H9 (cell line): Measurements from ENCODE around the gene FAM53B. TPM values are rescaled to one million over a fixed set of nuclear protein-coding genes. Genes with fewer than 3 reads are reported as not detected.

Source experiments
- DNase-seq: peaks from one replicate; pipeline ENCODE4 v3.0.0-alpha.2; 2017
- H2AFZ ChIP-seq: one replicate; pipeline ENCODE4 v1.6.1; 2013; ENCODE audit warnings: mild to moderate bottlenecking, low read length, control low read depth, moderate library complexity
- H2AK5ac ChIP-seq: 2 replicates; pipeline ENCODE4 v1.6.1; 2013; ENCODE audit warnings: low read length, control low read depth, mixed read lengths; ENCODE audit not compliant: insufficient read length
- H2BK120ac ChIP-seq: one replicate; pipeline ENCODE4 v1.6.1; 2013; ENCODE audit warnings: low read depth, mild to moderate bottlenecking, low read length, control low read depth, inconsistent platforms; ENCODE audit not compliant: poor library complexity, severe bottlenecking
- H2BK12ac ChIP-seq: 2 replicates; pipeline ENCODE4 v1.6.1; 2013; ENCODE audit warnings: low read length, control low read depth, mixed read lengths, low read depth; ENCODE audit not compliant: insufficient read length
- H2BK15ac ChIP-seq: 2 replicates; pipeline ENCODE4 v1.6.1; 2013; ENCODE audit warnings: low read depth, low read length, control low read depth
- H2BK20ac ChIP-seq: one replicate; pipeline ENCODE4 v1.6.1; 2013; ENCODE audit warnings: low read depth, mild to moderate bottlenecking, low read length, control low read depth, inconsistent platforms; ENCODE audit not compliant: poor library complexity, severe bottlenecking
- H2BK5ac ChIP-seq: 2 replicates; pipeline ENCODE4 v1.6.1; 2013; ENCODE audit warnings: low read length, control low read depth, mixed read lengths; ENCODE audit not compliant: insufficient read length
- H3K14ac ChIP-seq: 2 replicates; pipeline ENCODE4 v1.6.1; 2013; ENCODE audit warnings: low read length, control low read depth; ENCODE audit not compliant: insufficient read depth
- H3K18ac ChIP-seq: 2 replicates; pipeline ENCODE4 v1.6.1; 2013; ENCODE audit warnings: low read depth, mild to moderate bottlenecking, mixed read lengths, low read length, control low read depth; ENCODE audit not compliant: insufficient read length
- H3K23ac ChIP-seq: 2 replicates; pipeline ENCODE4 v1.6.1; 2013; ENCODE audit warnings: low read length, control low read depth, mixed read lengths, low read depth; ENCODE audit not compliant: insufficient read length
- H3K23me2 ChIP-seq: 2 replicates; pipeline ENCODE4 v1.6.1; 2013; ENCODE audit warnings: low read depth, mild to moderate bottlenecking, mixed read lengths, low read length, control low read depth; ENCODE audit not compliant: insufficient read length, poor library complexity, severe bottlenecking
- H3K27ac ChIP-seq: 2 replicates; pipeline ENCODE4 v1.5.1; 2013; ENCODE audit warnings: low read length, control low read depth, mixed read lengths, low read depth; ENCODE audit not compliant: insufficient read length
- H3K27me3 ChIP-seq: 2 replicates; pipeline ENCODE4 v1.6.1; 2013; ENCODE audit warnings: low read length, control low read depth, inconsistent platforms; ENCODE audit not compliant: insufficient read depth
- H3K4ac ChIP-seq: 2 replicates; pipeline ENCODE4 v1.6.1; 2013; ENCODE audit warnings: low read depth, mild to moderate bottlenecking, control low read depth, inconsistent platforms, low read length, moderate library complexity
- H3K4me1 ChIP-seq: 2 replicates; pipeline ENCODE4 v1.6.1; 2013; ENCODE audit warnings: low read length, control low read depth, inconsistent platforms; ENCODE audit not compliant: insufficient read depth
- H3K4me2 ChIP-seq: 2 replicates; pipeline ENCODE4 v1.6.1; 2013; ENCODE audit warnings: low read length, control low read depth, mixed read lengths; ENCODE audit not compliant: insufficient read length, insufficient read depth
- H3K56ac ChIP-seq: 2 replicates; pipeline ENCODE4 v1.6.1; 2013; ENCODE audit warnings: low read depth, mild to moderate bottlenecking, mixed read lengths, low read length, control low read depth; ENCODE audit not compliant: insufficient read length
- H3K79me1 ChIP-seq: 2 replicates; pipeline ENCODE4 v1.6.1; 2013; ENCODE audit warnings: low read depth, mild to moderate bottlenecking, moderate library complexity, low read length, control low read depth, inconsistent platforms; ENCODE audit not compliant: insufficient read depth, poor library complexity, severe bottlenecking
- H3K79me2 ChIP-seq: 2 replicates; pipeline ENCODE4 v1.6.1; 2013; ENCODE audit warnings: low read length, control low read depth, inconsistent platforms; ENCODE audit not compliant: insufficient read depth
- H3K9ac ChIP-seq: 2 replicates; pipeline ENCODE4 v1.6.1; 2013; ENCODE audit warnings: low read length, control low read depth, mixed read lengths; ENCODE audit not compliant: insufficient read length; ENCODE audit errors: extremely low read depth
- H3K9me3 ChIP-seq: one replicate; pipeline ENCODE4 v1.6.1; 2013; ENCODE audit warnings: low read depth, low read length, inconsistent platforms; ENCODE audit not compliant: control insufficient read depth
- H3T11ph ChIP-seq: one replicate; pipeline ENCODE4 v1.6.1; 2013; ENCODE audit warnings: mild to moderate bottlenecking, low read length, control low read depth, inconsistent platforms
- H4K20me1 ChIP-seq: one replicate; pipeline ENCODE4 v1.6.1; 2013; ENCODE audit not compliant: control insufficient read depth, insufficient read length, insufficient read depth
- H4K5ac ChIP-seq: 2 replicates; pipeline ENCODE4 v1.6.1; 2013; ENCODE audit warnings: low read depth, mild to moderate bottlenecking, mixed read lengths, low read length, control low read depth; ENCODE audit not compliant: insufficient read length
- H4K8ac ChIP-seq: replicated peaks from 2 replicates; pipeline ENCODE4 v1.6.1; 2013; ENCODE audit warnings: low read length, control low read depth, mixed read lengths, low read depth; ENCODE audit not compliant: insufficient read length
- H4K91ac ChIP-seq: 2 replicates; pipeline ENCODE4 v1.6.1; 2013; ENCODE audit warnings: low read depth, mild to moderate bottlenecking, moderate library complexity, mixed read lengths, low read length, control low read depth; ENCODE audit not compliant: insufficient read length
- H3K27ac Mint-ChIP-seq, 3 experiments: 2 replicates in 2 of 3; 3 replicates in 1 of 3; pipeline ENCODE4 v1.8.0; 2020 to 2021; ENCODE audit warnings: mixed read lengths in 3 of 3, mild to moderate bottlenecking in 1 of 3, moderate library complexity in 1 of 3
- H3K27me3 Mint-ChIP-seq: 2 replicates; pipeline ENCODE4 v1.8.0; 2021; ENCODE audit warnings: low read depth, mild to moderate bottlenecking, moderate library complexity, mixed read lengths
- H3K36me3 Mint-ChIP-seq, 3 experiments: 2 replicates in 2 of 3; 3 replicates in 1 of 3; pipeline ENCODE4 v1.8.0; 2020 to 2021; ENCODE audit warnings: low read depth in 3 of 3, mixed read lengths in 3 of 3; ENCODE audit not compliant: insufficient read depth in 1 of 3
- H3K4me1 Mint-ChIP-seq, 2 experiments: 2 replicates each; pipeline ENCODE4 v1.8.0; 2020; ENCODE audit warnings: mixed read lengths in 2 of 2
- H3K4me3 Mint-ChIP-seq, 2 experiments: 2 replicates in 1 of 2; 3 replicates in 1 of 2; pipeline ENCODE4 v1.8.0; 2020 to 2021; ENCODE audit warnings: mild to moderate bottlenecking in 2 of 2, mixed read lengths in 2 of 2, moderate library complexity in 1 of 2
- H3K9me3 Mint-ChIP-seq, 2 experiments: 2 replicates in 1 of 2; 3 replicates in 1 of 2; pipeline ENCODE4 v1.8.0; 2020; ENCODE audit warnings: mild to moderate bottlenecking in 2 of 2, mixed read lengths in 2 of 2, moderate library complexity in 1 of 2
- CTCF ChIP-seq: fragments of 200-600 bp; sonication (generic); conservative IDR thresholded peaks from 3 replicates; pipeline ENCODE4 v1.8.0; 2021; ENCODE audit warnings: antibody characterized with exemption, mild to moderate bottlenecking
- WGBS: extraction: QIAGEN DNeasy Blood & Tissue Kit; methylation state at CpG from one replicate; pipeline ENCODE4 v1.1.7; 2013; ENCODE audit warnings: missing lambda C conversion rate, low lambda C conversion rate, mixed read lengths; ENCODE audit not compliant: insufficient read length; ENCODE audit errors: extremely low coverage; 5-methylcytosine and 5-hydroxymethylcytosine counted together
- total RNA-seq: library from RNA; stranded (reverse); gene quantifications from 2 replicates; pipeline ENCODE4 v1.2.1, GENCODE V29; 2021

Gene FAM53B
- total RNA-seq, 1 experiment from 2014 or later = 11.5 TPM

GRCh38 chr10:124615259-124615658 is 128.9 kb downstream of the FAM53B start:
- no peak overlapping the region for H2BK5ac ChIP-seq
- 0 out of 7 replicates have a peak, but pooled peaks cover 0 to 2% (median 0%) of the 10 kb centered on the region in 3 experiments for H3K36me3 Mint-ChIP-seq
- H2AFZ ChIP-seq = no peak overlapping the region
- no peak overlapping the region for H3K56ac ChIP-seq
- H3K79me2 ChIP-seq = no peaks in the 10 kb centered on the region
- H3K14ac ChIP-seq = no peak overlapping the region
- no peak overlapping the region for H2BK12ac ChIP-seq
- H3K23ac ChIP-seq = no peak overlapping the region
- H3K27me3 Mint-ChIP-seq = no peaks in the 10 kb centered on the region
- no peak overlapping the region for H3K18ac ChIP-seq
- no peak overlapping the region for H3K4ac ChIP-seq
- peaks cover 7 to 18% of the 10 kb centered on the region in 2 experiments for H3K4me1 Mint-ChIP-seq
- H4K5ac ChIP-seq = no peak overlapping the region
- no peak overlapping the region for H2BK120ac ChIP-seq
- no peak overlapping the region for H3K4me3 Mint-ChIP-seq
- no peaks in the 10 kb centered on the region for H3K27me3 ChIP-seq
- no peak overlapping the region for H2BK20ac ChIP-seq
- no peaks in the 10 kb centered on the region for H3K9me3 ChIP-seq
- no peak overlapping the region for H3K27ac ChIP-seq
- no peak overlapping the region; a peak in 1 of 7 replicates for H3K27ac Mint-ChIP-seq
- H3K23me2 ChIP-seq = no peaks in the 10 kb centered on the region
- no CpG with 5 or more reads among the region's 34 CpGs for WGBS
- no peaks in the 10 kb centered on the region for H3K9me3 Mint-ChIP-seq
- H3K9ac ChIP-seq = no peak overlapping the region
- TF ChIP-seq CTCF = no peak
- no peaks in the 10 kb centered on the region for H4K20me1 ChIP-seq
- no peak overlapping the region for H3K4me2 ChIP-seq
- H2AK5ac ChIP-seq = no peak overlapping the region
- H4K8ac ChIP-seq = no peak overlapping the region
- H3K4me1 ChIP-seq = peaks cover 2% of the 10 kb centered on the region; the same call in 1 of the 2 replicates
- no peak overlapping the region for H2BK15ac ChIP-seq
- no peak overlapping the region for H3T11ph ChIP-seq
- DNase-seq = no peak
- no peak overlapping the region for H4K91ac ChIP-seq
- no peaks in the 10 kb centered on the region for H3K79me1 ChIP-seq
